Panc1 (cell line): ENCODE measurements around the gene NUS1. TPM values are rescaled to one million over a fixed set of nuclear protein-coding genes. Genes with fewer than 3 reads are reported as not detected.

Experiments used
- ATAC-seq: fragments of 200-7000 bp; cut with Tn5 transposase; 2 replicates; pipeline ENCODE4 v1.9.1; 2020; ENCODE audit warnings: mild to moderate bottlenecking, moderate library complexity
- Bru-seq: library from RNA; stranded (reverse); fragments of 400-500 nt; gene quantifications from one replicate; lab custom pipeline; 2021; lab: Mats Ljungman, UMichigan
- BruChase-seq, 2 experiments: library from RNA; stranded (reverse); fragments of 400-500 nt; gene quantifications; one replicate each; lab custom pipeline; 2021; lab: Mats Ljungman, UMichigan
- BruUV-seq: library from RNA; stranded (reverse); fragments of 400-500 nt; replicated peaks from 2 replicates; lab custom pipeline; 2021; lab: Mats Ljungman, UMichigan
- CTCF ChIA-PET: fragments of 300-600 bp; sonication (Branson Sonifier 250); formaldehyde crosslinking; loops from one replicate; lab custom pipeline; 2022; ENCODE audit warnings: antibody characterized with exemption; lab: Charles Lee
- POLR2A ChIA-PET: fragments of 300-600 bp; sonication (Branson Sonifier 250); formaldehyde crosslinking; loops from one replicate; lab custom pipeline; 2022; ENCODE audit warnings: antibody characterized with exemption; lab: Charles Lee
- DNase-seq: peaks from one replicate; pipeline ENCODE4 v3.0.0-alpha.2; 2010; ENCODE audit warnings: low read depth, low spot score
- H3K27ac ChIP-seq: 2 replicates; pipeline ENCODE4 v1.5.1; 2011; ENCODE audit warnings: mild to moderate bottlenecking, low read length, inconsistent platforms
- H3K27me3 ChIP-seq: fragments of 200-500 bp; sonication (Bioruptor generic); 2 replicates; pipeline ENCODE4 v1.6.0; 2014; ENCODE audit warnings: low read length, inconsistent platforms; ENCODE audit not compliant: control insufficient read depth, insufficient read depth
- H3K36me3 ChIP-seq: fragments of 200-500 bp; sonication (Bioruptor generic); 2 replicates; pipeline ENCODE4 v1.5.1; 2014; ENCODE audit warnings: inconsistent platforms, mild to moderate bottlenecking, low read length, moderate library complexity; ENCODE audit not compliant: control insufficient read depth, insufficient read depth
- H3K4me1 ChIP-seq: 2 replicates; pipeline ENCODE4 v1.5.1; 2011; ENCODE audit warnings: inconsistent platforms, mild to moderate bottlenecking, low read length, moderate library complexity; ENCODE audit not compliant: control insufficient read depth, insufficient read depth
- H3K4me3 ChIP-seq, 2 experiments: 2 replicates each; pipeline ENCODE4 v1.5.1; 2011 to 2012; ENCODE audit warnings: low read depth in 2 of 2, low read length in 2 of 2, mild to moderate bottlenecking in 2 of 2, inconsistent platforms in 1 of 2, moderate library complexity in 1 of 2
- H3K9me3 ChIP-seq: fragments of 200-500 bp; sonication (Bioruptor generic); 2 replicates; pipeline ENCODE4 v1.5.1; 2014; ENCODE audit warnings: low read depth, mild to moderate bottlenecking, inconsistent platforms, low read length, moderate library complexity; ENCODE audit not compliant: control insufficient read depth, insufficient read depth
- CTCF ChIP-seq: fragments of 450-650 bp; IDR thresholded peaks from 2 replicates; pipeline ENCODE4 v1.5.1; 2017; ENCODE audit warnings: mild to moderate bottlenecking
- POLR2AphosphoS5 ChIP-seq: IDR thresholded peaks from 2 replicates; pipeline ENCODE4 v1.6.1; 2012; ENCODE audit warnings: mild to moderate bottlenecking, low read depth, low read length, moderate library complexity
- SIN3A ChIP-seq: IDR thresholded peaks from 2 replicates; pipeline ENCODE4 v1.6.1; 2012; ENCODE audit warnings: low read depth, mild to moderate bottlenecking, low read length, moderate library complexity, borderline replicate concordance; ENCODE audit not compliant: insufficient read depth
- TCF7L2 ChIP-seq: IDR thresholded peaks from 2 replicates; pipeline ENCODE4 v1.6.1; 2011; ENCODE audit warnings: mild to moderate bottlenecking, low read depth, low read length, inconsistent platforms
- in situ Hi-C: cut with HindIII; loops from 2 replicates; pipeline ENCODE4 v1.10.0; 2016; ENCODE audit warnings: low sequenced_read_pairs, low pct_unique_long_range_greater_than_20kb
- intact Hi-C: fragments of 100-400 bp; cut with micrococcal nuclease; formaldehyde crosslinking; loops from one replicate; pipeline ENCODE4 v1.10.0; 2022; ENCODE audit not compliant: unreplicated experiment
- long read RNA-seq: library from polyadenylated mRNA; unstranded; transcript quantifications from one replicate; pipeline ENCODE4 v2.0.0, GENCODE V29; 2021; ENCODE audit not compliant: unreplicated experiment
- polyA plus RNA-seq: library from polyadenylated mRNA; unstranded; fragments of >200 nt; gene quantifications from one replicate; pipeline ENCODE4 v1.2.1, GENCODE V29; 2012; ENCODE audit warnings: missing spikeins; ENCODE audit not compliant: insufficient read length
- total RNA-seq: library from RNA; stranded (reverse); gene quantifications from one replicate; pipeline ENCODE4 v1.2.1, GENCODE V29; 2021; ENCODE audit not compliant: unreplicated experiment
- TF ChIP-seq, protein P1 (sequence below), 2 experiments: IDR thresholded peaks; 2 replicates each; pipeline ENCODE4 v1.6.1; 2011 to 2012; ENCODE audit warnings: low read depth in 2 of 2, control low read depth in 1 of 2, low read length in 1 of 2, mild to moderate bottlenecking in 1 of 2, moderate library complexity in 1 of 2; ENCODE audit not compliant: insufficient read depth in 1 of 2

Gene NUS1
- total RNA-seq, result 57.3 TPM
- 23.9 TPM for polyA plus RNA-seq
- Bru-seq, nascent RNA, result percentile 95 among the genes with signal in this experiment
- percentile 94 among the genes with signal in this experiment for BruChase-seq, experiment 1, labeled RNA remaining after a 2-hour chase
- percentile 97 among the genes with signal in this experiment for BruChase-seq, experiment 2, labeled RNA remaining after a 6-hour chase
- long read RNA-seq, full-length matches to known transcripts, result 104 of 144 reads
- long read RNA-seq, partial matches to known transcripts, result 26 of 144 reads
- long read RNA-seq, other reads (novel, unspliced or antisense), result 14 of 144 reads

- no peaks in the 10 kb centered on the region for H3K27me3 ChIP-seq
- DNase-seq (peak; percentile 88), ATAC-seq (peak; percentile 99)
- peak within 1 kb of the TSS; percentile 91 for H3K27ac ChIP-seq
- peaks cover 25% of the 10 kb centered on the region for H3K4me1 ChIP-seq
- H3K36me3 ChIP-seq, result no peaks in the 10 kb centered on the region
- CTCF ChIA-PET, result no interaction called here
- BruUV-seq, result no TSS peak
- POLR2A ChIA-PET, result no interaction called here
- TF ChIP-seq, protein P1, sequence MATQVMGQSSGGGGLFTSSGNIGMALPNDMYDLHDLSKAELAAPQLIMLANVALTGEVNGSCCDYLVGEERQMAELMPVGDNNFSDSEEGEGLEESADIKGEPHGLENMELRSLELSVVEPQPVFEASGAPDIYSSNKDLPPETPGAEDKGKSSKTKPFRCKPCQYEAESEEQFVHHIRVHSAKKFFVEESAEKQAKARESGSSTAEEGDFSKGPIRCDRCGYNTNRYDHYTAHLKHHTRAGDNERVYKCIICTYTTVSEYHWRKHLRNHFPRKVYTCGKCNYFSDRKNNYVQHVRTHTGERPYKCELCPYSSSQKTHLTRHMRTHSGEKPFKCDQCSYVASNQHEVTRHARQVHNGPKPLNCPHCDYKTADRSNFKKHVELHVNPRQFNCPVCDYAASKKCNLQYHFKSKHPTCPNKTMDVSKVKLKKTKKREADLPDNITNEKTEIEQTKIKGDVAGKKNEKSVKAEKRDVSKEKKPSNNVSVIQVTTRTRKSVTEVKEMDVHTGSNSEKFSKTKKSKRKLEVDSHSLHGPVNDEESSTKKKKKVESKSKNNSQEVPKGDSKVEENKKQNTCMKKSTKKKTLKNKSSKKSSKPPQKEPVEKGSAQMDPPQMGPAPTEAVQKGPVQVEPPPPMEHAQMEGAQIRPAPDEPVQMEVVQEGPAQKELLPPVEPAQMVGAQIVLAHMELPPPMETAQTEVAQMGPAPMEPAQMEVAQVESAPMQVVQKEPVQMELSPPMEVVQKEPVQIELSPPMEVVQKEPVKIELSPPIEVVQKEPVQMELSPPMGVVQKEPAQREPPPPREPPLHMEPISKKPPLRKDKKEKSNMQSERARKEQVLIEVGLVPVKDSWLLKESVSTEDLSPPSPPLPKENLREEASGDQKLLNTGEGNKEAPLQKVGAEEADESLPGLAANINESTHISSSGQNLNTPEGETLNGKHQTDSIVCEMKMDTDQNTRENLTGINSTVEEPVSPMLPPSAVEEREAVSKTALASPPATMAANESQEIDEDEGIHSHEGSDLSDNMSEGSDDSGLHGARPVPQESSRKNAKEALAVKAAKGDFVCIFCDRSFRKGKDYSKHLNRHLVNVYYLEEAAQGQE (IDR thresholded peaks at IDR 0.05; ENCODE audit: insufficient read depth in 1 of 2, low read depth in 2 of 2, low read length in 1 of 2), result no peak
- TF ChIP-seq POLR2AphosphoS5, result peak; percentile 63; the same call in 1 of the 2 replicates
- peak; percentile 36; the same call in 1 of the 2 replicates for TF ChIP-seq TCF7L2
- peak; percentile 98 for TF ChIP-seq CTCF
- 0 out of 2 replicates have a peak, but pooled peaks have one; percentile 37 for TF ChIP-seq SIN3A
- H3K9me3 ChIP-seq, result no peaks in the 10 kb centered on the region
- in situ Hi-C loops, result no loop called here
- intact Hi-C loops, result loop anchor here (10.0 kb wide), 1 partner anchor 220 kb away; no protein-coding TSS in a partner anchor
- peak within 1 kb of the TSS; percentile 67 to 99 for H3K4me3 ChIP-seq
These were observed at the start of gene NUS1 for GRCh38 chr6:117674991-117675657. Gene NUS1, plus strand, starts transcription at chr6:117675469. Its CDS starts 202 bp downstream, at chr6:117675671.

- CTCF ChIA-PET, result no interaction called here
- ATAC-seq, result no peak
- in situ Hi-C loops (no loop called here), intact Hi-C loops (no loop called here)
- Histone ChIP-seq H3K36me3 (no peaks in the 10 kb centered on the region), H3K4me3 (no peak overlapping the region), H3K27me3 (no peaks in the 10 kb centered on the region), H3K9me3 (peaks cover 26% of the 10 kb centered on the region), H3K27ac (no peak overlapping the region), H3K4me1 (no peaks in the 10 kb centered on the region)
- TF ChIP-seq POLR2AphosphoS5, result no peak
- TF ChIP-seq TCF7L2, result no peak
- TF ChIP-seq CTCF, result no peak
- TF ChIP-seq, protein P1 (IDR thresholded peaks at IDR 0.05; ENCODE audit: insufficient read depth in 1 of 2, low read depth in 2 of 2, low read length in 1 of 2), result no peak
- TF ChIP-seq SIN3A, result no peak
- BruUV-seq, result no TSS peak
- POLR2A ChIA-PET, result no interaction called here
- DNase-seq, result no peak
These were observed 47.7 kb upstream of the NUS1 start for GRCh38 chr6:117627533-117627932.
